Adrenal gland (tissue), 5 donors: Measurements from ENCODE around the gene ADD3.

ENCODE experiments used
- CTCF ChIP-seq, 6 experiments: fragments of 450-650 bp in 4 of 6; fragments of 200-600 bp in 2 of 6; sonication (generic) in 1 of 6; IDR thresholded peaks; 1 replicate in 5 of 6; 2 replicates in 1 of 6; pipeline versions ENCODE4 v1.5.1 to v1.8.0; 2016 to 2021; ENCODE audit warnings: antibody characterized with exemption in 6 of 6, mild to moderate bottlenecking in 2 of 6, moderate library complexity in 1 of 6
- POLR2A ChIP-seq, 2 donors: fragments of 450-650 bp; IDR thresholded peaks; one replicate each; pipeline ENCODE4 v1.6.1; 2017; ENCODE audit warnings: antibody characterized with exemption in 2 of 2, mild to moderate bottlenecking in 2 of 2, moderate library complexity in 1 of 2
- donor health status: DM: no; HTN: no; CAD: no.

GRCh38 chr10:109959259-109960145, 48.3 kb upstream of the ADD3 start:
- TF ChIP-seq POLR2A (IDR thresholded peaks at IDR 0.05) = no peak
- TF ChIP-seq CTCF (IDR thresholded peaks at IDR 0.05) = no peak
